Endothelial cell of umbilical vein (primary cell): ENCODE data around the gene C19orf25. TPM values are rescaled to one million over a fixed set of nuclear protein-coding genes. Genes with fewer than 3 reads are reported as not detected.
A peak's percentile ranks its signal among the peaks of the same experiment; 100 is the strongest.

ENCODE experiments used
- BruUV-seq: library from RNA; stranded (reverse); fragments of 400-500 nt; replicated peaks from 2 replicates; lab custom pipeline; 2021; lab: Mats Ljungman, UMichigan
- CTCF ChIA-PET: fragments of 300-600, 350-600 bp; sonication (Branson Sonifier 250); formaldehyde crosslinking; loops from one replicate; lab custom pipeline; 2021; ENCODE audit warnings: antibody characterized with exemption, inconsistent platforms; lab: Charles Lee
- POLR2A ChIA-PET: fragments of 300-600, 350-600 bp; sonication (Branson Sonifier 250); formaldehyde crosslinking; loops from one replicate; lab custom pipeline; 2021; ENCODE audit warnings: antibody characterized with exemption, inconsistent platforms; lab: Charles Lee
- DNase-seq: peaks from one replicate; pipeline ENCODE4 v3.0.0-alpha.2; 2011; ENCODE audit warnings: low read depth, low spot score
- FAIRE-seq: peaks from 2 replicates; lab custom pipeline; 2011; peaks lifted over from hg19 to GRCh38; lab: Jason Lieb, UNC
- H2AFZ ChIP-seq: 2 replicates; pipeline ENCODE4 v1.6.0; 2012; ENCODE audit warnings: low read depth, low read length, control low read depth, inconsistent platforms
- H3K27ac ChIP-seq: 2 replicates; pipeline ENCODE4 v1.5.1; 2011; ENCODE audit warnings: low read depth, mild to moderate bottlenecking, control low read depth, low read length, moderate library complexity; ENCODE audit not compliant: insufficient read depth
- H3K27me3 ChIP-seq, 2 experiments: 2 replicates each; pipeline versions ENCODE4 v1.6.0 to v1.6.1; 2011; ENCODE audit warnings: low read length in 2 of 2, mixed read lengths in 1 of 2; ENCODE audit not compliant: control insufficient read depth in 2 of 2, insufficient read depth in 2 of 2
- H3K36me3 ChIP-seq, 2 experiments: 2 replicates in 1 of 2; 3 replicates in 1 of 2; pipeline ENCODE4 v1.5.1; 2011; ENCODE audit warnings: low read length in 2 of 2, mild to moderate bottlenecking in 1 of 2, moderate library complexity in 1 of 2; ENCODE audit not compliant: control insufficient read depth in 2 of 2, insufficient read depth in 2 of 2; ENCODE audit errors: extremely low read depth in 1 of 2
- H3K4me1 ChIP-seq: 3 replicates; pipeline ENCODE4 v1.5.1; 2011; ENCODE audit warnings: mild to moderate bottlenecking, low read length; ENCODE audit not compliant: control insufficient read depth, insufficient read depth; ENCODE audit errors: extremely low read depth
- H3K4me2 ChIP-seq: 2 replicates; pipeline ENCODE4 v1.6.1; 2011; ENCODE audit warnings: low read length, control low read depth, mixed read lengths; ENCODE audit not compliant: insufficient read depth
- H3K4me3 ChIP-seq, 3 experiments: fragments of 200-600 bp in 1 of 3; sonication (generic), shearing (Covaris generic) in 1 of 3; replicated peaks in 1 of 3; 2 replicates each; pipeline ENCODE4 v1.5.1; 2011 to 2016; ENCODE audit warnings: control low read depth in 3 of 3, low read length in 3 of 3, mild to moderate bottlenecking in 2 of 3, inconsistent platforms in 1 of 3, low read depth in 1 of 3, moderate library complexity in 1 of 3; ENCODE audit not compliant: insufficient read depth in 1 of 3
- H3K79me2 ChIP-seq: 2 replicates; pipeline ENCODE4 v1.6.0; 2012; ENCODE audit warnings: low read length, inconsistent platforms; ENCODE audit not compliant: control insufficient read depth, insufficient read depth
- H3K9ac ChIP-seq: replicated peaks from 2 replicates; pipeline ENCODE3; 2011; ENCODE audit warnings: low read length, control low read depth; ENCODE audit not compliant: insufficient read depth; ENCODE audit errors: extremely low read depth
- H3K9me1 ChIP-seq: replicated peaks from 3 replicates; pipeline ENCODE4 v1.6.0; 2011; ENCODE audit warnings: mild to moderate bottlenecking, low read length; ENCODE audit not compliant: control insufficient read depth, insufficient read depth; ENCODE audit errors: extremely low read depth
- H3K9me3 ChIP-seq: replicated peaks from 2 replicates; pipeline ENCODE4 v1.5.1; 2012; ENCODE audit warnings: low read length, inconsistent platforms; ENCODE audit not compliant: control insufficient read depth, insufficient read depth
- H4K20me1 ChIP-seq: replicated peaks from 2 replicates; pipeline ENCODE3; 2011; ENCODE audit warnings: mild to moderate bottlenecking, low read length; ENCODE audit not compliant: control insufficient read depth, insufficient read depth; ENCODE audit errors: extremely low read depth
- EZH2 ChIP-seq: IDR thresholded peaks from 2 replicates; pipeline ENCODE4 v1.6.1; 2012; ENCODE audit warnings: borderline replicate concordance, low read depth, mild to moderate bottlenecking, moderate library complexity, low read length, inconsistent platforms; ENCODE audit not compliant: severe bottlenecking
- FOS ChIP-seq: IDR thresholded peaks from 2 replicates; pipeline ENCODE4 v1.6.1; 2011; ENCODE audit warnings: mild to moderate bottlenecking, low read length, moderate library complexity, borderline replicate concordance; ENCODE audit not compliant: insufficient read depth
- GATA2 ChIP-seq: IDR thresholded peaks from 2 replicates; pipeline ENCODE4 v1.7.0; 2011; ENCODE audit warnings: low read depth, mild to moderate bottlenecking, moderate library complexity, mixed read lengths, low read length; ENCODE audit not compliant: insufficient read length, insufficient read depth
- JUN ChIP-seq: IDR thresholded peaks from 2 replicates; pipeline ENCODE4 v1.6.1; 2011; ENCODE audit warnings: borderline replicate concordance, low read depth; ENCODE audit not compliant: insufficient read length, insufficient read depth
- MYC ChIP-seq: IDR thresholded peaks from one replicate; pipeline ENCODE4 v1.6.1; 2011; ENCODE audit warnings: mild to moderate bottlenecking, low read depth, low read length
- POLR2A ChIP-seq: IDR thresholded peaks from 2 replicates; pipeline ENCODE4 v1.6.1; 2012; ENCODE audit warnings: low read depth, mild to moderate bottlenecking, control low read depth, low read length
- POLR2AphosphoS5 ChIP-seq: IDR thresholded peaks from 2 replicates; pipeline ENCODE4 v1.6.1; 2012; ENCODE audit warnings: low read depth, mild to moderate bottlenecking, control low read depth, low read length, moderate library complexity; ENCODE audit not compliant: insufficient read depth
- dilution Hi-C: fragments of 300-500 bp; cut with MboI; formaldehyde crosslinking; loops from one replicate; pipeline ENCODE4 v1.15.0; 2019; ENCODE audit warnings: low sequenced_read_pairs; ENCODE audit not compliant: extremely low pct_ligation_motif_present
- intact Hi-C: fragments of 100-400 bp; cut with micrococcal nuclease; formaldehyde crosslinking; loops from one replicate; pipeline ENCODE4 v1.10.0; 2022
- polyA plus RNA-seq, 4 experiments: library from polyadenylated mRNA; depleted of rRNA in 3 of 4; stranded (reverse) in 3 of 4; unstranded in 1 of 4; fragments of >200 nt; gene quantifications; 2 replicates each; pipeline versions ENCODE4 v1.2.1 to v1.2.3, GENCODE V29; 2011 to 2012; ENCODE audit warnings: missing spikeins in 1 of 4
- total RNA-seq: library from RNA; stranded (reverse); gene quantifications from 2 replicates; pipeline ENCODE4 v1.2.3, GENCODE V29; 2021
- TF ChIP-seq, protein P1 (sequence below), 2 donors: IDR thresholded peaks; 1 replicate in 1 of 2; 2 replicates in 1 of 2; pipeline ENCODE4 v1.5.1; 2011; ENCODE audit warnings: low read length in 2 of 2, mild to moderate bottlenecking in 2 of 2, moderate library complexity in 2 of 2, control low read depth in 1 of 2, inconsistent platforms in 1 of 2, low read depth in 1 of 2; ENCODE audit not compliant: insufficient read depth in 1 of 2; ENCODE audit errors: extremely low read depth in 1 of 2
- TF ChIP-seq, protein P2 (sequence below): IDR thresholded peaks from 2 replicates; pipeline ENCODE4 v1.6.1; 2011; ENCODE audit not compliant: insufficient read depth, insufficient read length

The C19orf25 gene
- total and polyA plus RNA-seq, 2 donors (not counting 3 experiments of a cell fraction or from before 2014, with no cell fraction given): 28.0 to 34.6 TPM

DNA sequence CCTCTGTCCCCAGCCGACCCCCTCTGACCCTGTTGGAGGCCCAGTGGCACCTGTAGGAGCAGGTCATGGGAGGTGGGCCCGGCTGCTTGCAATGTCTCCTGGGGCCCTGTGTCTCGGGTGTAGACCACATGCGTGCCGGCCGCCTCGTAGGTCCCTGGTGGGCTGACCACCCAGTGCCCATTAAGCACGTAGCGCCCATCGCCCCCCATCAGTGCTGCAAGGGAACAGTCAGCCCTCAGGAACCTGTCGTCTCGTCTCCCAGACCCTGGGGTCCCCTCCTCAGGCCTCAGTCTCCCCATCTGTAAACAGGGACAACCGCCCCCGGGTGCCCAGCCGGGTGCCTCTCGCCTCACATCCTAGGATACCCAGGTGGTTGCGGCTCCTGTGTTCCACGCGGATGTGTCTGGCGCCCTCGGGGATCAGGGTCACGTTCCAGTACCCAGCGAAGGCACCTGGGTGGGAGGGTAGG lies 28.2 kb upstream of the C19orf25 start:
- Histone ChIP-seq H3K4me3 (no peak overlapping the region), H3K27ac (no peak overlapping the region), H2AFZ (peak overlapping the region; percentile 44), H3K9me1 (no peaks in the 10 kb centered on the region), H3K4me1 (no peaks in the 10 kb centered on the region), H3K79me2 (no peaks in the 10 kb centered on the region), H3K4me2 (no peak overlapping the region), H3K27me3 (peaks cover 7 to 12% of the 10 kb centered on the region in 2 experiments), H3K9ac (no peak overlapping the region), H3K36me3 (no peaks in the 10 kb centered on the region), H4K20me1 (no peaks in the 10 kb centered on the region), H3K9me3 (no peaks in the 10 kb centered on the region)
- no peak for DNase-seq
- ChIA-PET CTCF (no interaction called here), POLR2A (no interaction called here)
- TF ChIP-seq, protein P1, sequence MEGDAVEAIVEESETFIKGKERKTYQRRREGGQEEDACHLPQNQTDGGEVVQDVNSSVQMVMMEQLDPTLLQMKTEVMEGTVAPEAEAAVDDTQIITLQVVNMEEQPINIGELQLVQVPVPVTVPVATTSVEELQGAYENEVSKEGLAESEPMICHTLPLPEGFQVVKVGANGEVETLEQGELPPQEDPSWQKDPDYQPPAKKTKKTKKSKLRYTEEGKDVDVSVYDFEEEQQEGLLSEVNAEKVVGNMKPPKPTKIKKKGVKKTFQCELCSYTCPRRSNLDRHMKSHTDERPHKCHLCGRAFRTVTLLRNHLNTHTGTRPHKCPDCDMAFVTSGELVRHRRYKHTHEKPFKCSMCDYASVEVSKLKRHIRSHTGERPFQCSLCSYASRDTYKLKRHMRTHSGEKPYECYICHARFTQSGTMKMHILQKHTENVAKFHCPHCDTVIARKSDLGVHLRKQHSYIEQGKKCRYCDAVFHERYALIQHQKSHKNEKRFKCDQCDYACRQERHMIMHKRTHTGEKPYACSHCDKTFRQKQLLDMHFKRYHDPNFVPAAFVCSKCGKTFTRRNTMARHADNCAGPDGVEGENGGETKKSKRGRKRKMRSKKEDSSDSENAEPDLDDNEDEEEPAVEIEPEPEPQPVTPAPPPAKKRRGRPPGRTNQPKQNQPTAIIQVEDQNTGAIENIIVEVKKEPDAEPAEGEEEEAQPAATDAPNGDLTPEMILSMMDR (IDR thresholded peaks at IDR 0.05; ENCODE audit: extremely low read depth in 1 of 2, insufficient read depth in 1 of 2, low read depth in 1 of 2, low read length in 2 of 2): no peak
- TF ChIP-seq MYC: no peak
- TF ChIP-seq, protein P2, sequence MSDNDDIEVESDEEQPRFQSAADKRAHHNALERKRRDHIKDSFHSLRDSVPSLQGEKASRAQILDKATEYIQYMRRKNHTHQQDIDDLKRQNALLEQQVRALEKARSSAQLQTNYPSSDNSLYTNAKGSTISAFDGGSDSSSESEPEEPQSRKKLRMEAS: no peak
- TF ChIP-seq FOS: no peak
- TF ChIP-seq GATA2: no peak
- TF ChIP-seq POLR2A: no peak
- no peak for TF ChIP-seq POLR2AphosphoS5
- TF ChIP-seq JUN: no peak
- TF ChIP-seq EZH2: no peak
- intact Hi-C loops: no loop called here
- BruUV-seq: no TSS peak
- FAIRE-seq: no peak
- dilution Hi-C loops: no loop called here
